Stomach (tissue), 9 donors: Measurements from ENCODE around the gene SORL1. TPM values are rescaled to one million over a fixed set of nuclear protein-coding genes. Genes with fewer than 3 reads are reported as not detected.

Source experiments
- DNase-seq, 2 donors: peaks; one replicate each; pipeline versions ENCODE4 v3.0.0 to v3.0.0-alpha.2; 2013 to 2019
- H3K27ac ChIP-seq, 5 donors: fragments of 200-600 bp in 4 of 5; sonication (generic) in 4 of 5; one replicate each; pipeline ENCODE4 v1.5.1; 2013 to 2019; ENCODE audit warnings: mild to moderate bottlenecking in 1 of 5, moderate library complexity in 1 of 5
- H3K27me3 ChIP-seq, 3 donors: fragments of 200-600 bp; sonication (generic); one replicate each; pipeline ENCODE4 v1.5.1; 2017 to 2019; ENCODE audit warnings: mixed run types in 1 of 3
- H3K36me3 ChIP-seq, 4 donors: fragments of 200-600 bp; sonication (generic); 1 replicate in 3 of 4; 2 replicates in 1 of 4; pipeline ENCODE4 v1.5.1; 2016 to 2019
- H3K4me1 ChIP-seq, 4 donors: fragments of 200-600 bp; sonication (generic); one replicate each; pipeline ENCODE4 v1.5.1; 2016 to 2019
- H3K4me3 ChIP-seq, 4 donors: fragments of 200-600 bp; sonication (generic) in 3 of 4; one replicate each; pipeline ENCODE4 v1.5.1; 2016 to 2019; ENCODE audit warnings: mild to moderate bottlenecking in 1 of 4
- H3K9me3 ChIP-seq, 4 donors: fragments of 200-600 bp; sonication (generic); one replicate each; pipeline ENCODE4 v1.5.1; 2016 to 2019
- CTCF ChIP-seq, 7 experiments: fragments of 450-650 bp in 4 of 7; fragments of 200-600 bp in 3 of 7; sonication (generic) in 3 of 7; IDR thresholded peaks; one replicate each; pipeline ENCODE4 v1.5.1; 2016 to 2019; ENCODE audit warnings: antibody characterized with exemption in 7 of 7, control low read depth in 2 of 7, mild to moderate bottlenecking in 1 of 7
- EP300 ChIP-seq: sonication (generic); formaldehyde crosslinking; IDR thresholded peaks from one replicate; pipeline ENCODE4 v1.6.1; 2017; ENCODE audit warnings: antibody characterized with exemption
- POLR2A ChIP-seq, 4 donors: fragments of 450-650 bp; IDR thresholded peaks; one replicate each; pipeline ENCODE4 v1.6.1; 2016; ENCODE audit warnings: antibody characterized with exemption in 4 of 4, control low read depth in 2 of 4, mild to moderate bottlenecking in 1 of 4, moderate library complexity in 1 of 4
- POLR2AphosphoS5 ChIP-seq, 3 donors: sonication (generic); formaldehyde crosslinking; IDR thresholded peaks; one replicate each; pipeline ENCODE4 v1.6.1; 2016; ENCODE audit warnings: antibody characterized with exemption in 3 of 3
- WGBS, 5 donors: extraction: QIAGEN DNeasy Blood & Tissue Kit in 3 of 5; methylation state at CpG; one replicate each; pipeline versions ENCODE4 v1.1.5 to v1.1.7; 2013 to 2018; 5-methylcytosine and 5-hydroxymethylcytosine counted together
- intact Hi-C: fragments of 100-400 bp; cut with DNase I; formaldehyde crosslinking; loops from one replicate; pipeline ENCODE4 v1.15.1; 2023; ENCODE audit warnings: low total_unique reads
- polyA plus RNA-seq, 3 donors: library from polyadenylated mRNA; stranded (reverse); fragments of 200-250 nt; gene quantifications; one replicate each; pipeline ENCODE4 v1.2.3, GENCODE V29; 2013
- total RNA-seq, 5 donors: library from RNA; depleted of rRNA; stranded (reverse); fragments of >200 nt; gene quantifications; one replicate each; pipeline versions ENCODE4 v1.1.0 to v1.2.3, GENCODE V29; 2014 to 2016
- donor health status: healthy with polysubstance abuse.
- donor health status: Bipolar disorder and iron deficiency.
- donor health status: healthy.

SORL1 gene
- total and polyA plus RNA-seq, 8 donors = 0.76 to 161 (median 18.2) TPM

- Histone ChIP-seq H3K9me3 (no peaks in the 10 kb centered on the region), H3K4me1 (no peaks in the 10 kb centered on the region), H3K27me3 (no peaks in the 10 kb centered on the region), H3K27ac (no peak overlapping the region), H3K36me3 (peaks cover 10 to 84% (median 80%) of the 10 kb centered on the region in 4 donors), H3K4me3 (no peak overlapping the region)
- 91 to 98% (median 95%) methylated on average over 6 of the region's 6 CpGs for WGBS, 5 donors
- no peak for DNase-seq
- TF ChIP-seq CTCF (IDR thresholded peaks at IDR 0.05) (no peak), POLR2AphosphoS5 (IDR thresholded peaks at IDR 0.05) (no peak), EP300 (no peak), POLR2A (IDR thresholded peaks at IDR 0.05) (no peak)
- intact Hi-C loops = no loop called here
These were observed 159.1 kb downstream of the SORL1 start for GRCh38 chr11:121611242-121611641.

- Histone ChIP-seq H3K4me3 (no peak overlapping the region), H3K9me3 (no peaks in the 10 kb centered on the region), H3K27ac (no peak overlapping the region), H3K36me3 (peaks cover 0 to 82% (median 78%) of the 10 kb centered on the region in 4 donors), H3K27me3 (no peaks in the 10 kb centered on the region), H3K4me1 (no peaks in the 10 kb centered on the region)
- 54 to 64% (median 62%) methylated on average over 4 of the region's 4 CpGs for WGBS, 5 donors
- TF ChIP-seq CTCF (IDR thresholded peaks at IDR 0.05) = no peak
- TF ChIP-seq POLR2A (IDR thresholded peaks at IDR 0.05) = no peak
- no peak for TF ChIP-seq EP300
- no peak for TF ChIP-seq POLR2AphosphoS5 (IDR thresholded peaks at IDR 0.05)
- intact Hi-C loops = no loop called here
- DNase-seq = peak in 1 of 2 donors; percentile 63
These were observed 161.6 kb downstream of the SORL1 start for GRCh38 chr11:121613724-121614123.

GRCh38 chr11:121614636-121615240 is 162.6 kb downstream of the SORL1 start:
- Histone ChIP-seq H3K27ac (no peak overlapping the region), H3K36me3 (peaks cover 0 to 82% (median 79%) of the 10 kb centered on the region in 4 donors), H3K27me3 (no peaks in the 10 kb centered on the region), H3K4me3 (no peak overlapping the region), H3K4me1 (no peaks in the 10 kb centered on the region), H3K9me3 (no peaks in the 10 kb centered on the region)
- 88 to 92% (median 91%) methylated on average over 12 of the region's 12 CpGs for WGBS, 5 donors
- intact Hi-C loops = no loop called here
- DNase-seq = no peak
- TF ChIP-seq POLR2AphosphoS5 (IDR thresholded peaks at IDR 0.05) (no peak), EP300 (no peak), CTCF (IDR thresholded peaks at IDR 0.05) (no peak), POLR2A (IDR thresholded peaks at IDR 0.05) (no peak)

GRCh38 chr11:121615501-121615900 is 163.4 kb downstream of the SORL1 start:
- Histone ChIP-seq H3K4me1 (no peaks in the 10 kb centered on the region), H3K4me3 (no peak overlapping the region), H3K27me3 (no peaks in the 10 kb centered on the region), H3K9me3 (no peaks in the 10 kb centered on the region), H3K36me3 (peaks cover 0 to 85% (median 82%) of the 10 kb centered on the region in 4 donors), H3K27ac (no peak overlapping the region)
- DNase-seq = no peak
- intact Hi-C loops = no loop called here
- 85 to 98% (median 93%) methylated on average over 3 of the region's 3 CpGs for WGBS, 5 donors
- TF ChIP-seq POLR2AphosphoS5 (IDR thresholded peaks at IDR 0.05) (no peak), EP300 (no peak), POLR2A (IDR thresholded peaks at IDR 0.05) (no peak), CTCF (IDR thresholded peaks at IDR 0.05) (no peak)
